Activated naive CD4-positive, alpha-beta T cell treated with Interleukin-2 at 50 U/mL for 16 hours (primary cell): ENCODE results near the gene CATSPERD.

Source experiments
- DNase-seq: peaks from one replicate; pipeline ENCODE4 v3.0.0-alpha.2; 2020

CATSPERD gene

DNA sequence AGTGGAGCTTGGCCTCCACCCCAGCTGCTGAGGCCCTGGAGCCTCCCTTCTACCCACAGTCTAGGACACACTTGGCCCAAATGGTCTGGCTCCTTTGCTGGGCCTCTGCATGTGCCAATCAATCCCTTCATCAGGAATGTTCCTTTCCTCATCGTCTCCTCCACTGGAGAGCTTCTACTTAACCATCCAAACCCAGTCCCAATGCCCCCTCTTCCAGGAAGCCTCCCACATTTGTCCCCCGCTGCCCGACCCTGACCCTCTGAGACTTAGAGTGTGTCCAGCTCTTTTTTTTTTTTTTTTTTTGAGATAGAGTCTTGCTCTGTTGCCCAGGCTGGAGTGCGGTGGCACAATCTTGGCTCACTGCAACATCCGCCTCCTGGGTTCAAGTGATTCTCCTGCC lies 68.0 kb downstream of the CATSPERD start:
- no peak for DNase-seq

DNA sequence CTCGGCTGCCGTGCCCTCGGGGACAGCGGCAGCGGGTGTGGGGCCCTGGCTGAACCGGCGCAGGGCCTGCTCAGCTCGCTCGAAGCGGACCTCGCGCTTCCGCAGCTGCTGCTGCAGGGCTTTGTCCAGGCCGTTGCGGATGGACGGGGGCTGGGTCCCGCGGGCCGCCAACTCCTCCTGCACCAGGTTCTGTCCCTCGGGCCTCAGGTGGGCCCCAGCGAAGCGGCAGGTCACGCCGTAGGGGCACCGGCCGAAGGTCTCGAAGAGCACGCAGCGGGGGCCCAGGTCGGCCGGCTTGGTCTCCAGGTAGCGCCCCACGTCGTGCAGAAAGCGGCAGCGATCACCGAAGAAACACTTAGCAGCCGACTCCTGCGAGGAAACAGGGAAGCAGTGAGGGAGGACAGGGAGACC lies 68.9 kb downstream of the CATSPERD start:
- DNase-seq, result no peak

DNA sequence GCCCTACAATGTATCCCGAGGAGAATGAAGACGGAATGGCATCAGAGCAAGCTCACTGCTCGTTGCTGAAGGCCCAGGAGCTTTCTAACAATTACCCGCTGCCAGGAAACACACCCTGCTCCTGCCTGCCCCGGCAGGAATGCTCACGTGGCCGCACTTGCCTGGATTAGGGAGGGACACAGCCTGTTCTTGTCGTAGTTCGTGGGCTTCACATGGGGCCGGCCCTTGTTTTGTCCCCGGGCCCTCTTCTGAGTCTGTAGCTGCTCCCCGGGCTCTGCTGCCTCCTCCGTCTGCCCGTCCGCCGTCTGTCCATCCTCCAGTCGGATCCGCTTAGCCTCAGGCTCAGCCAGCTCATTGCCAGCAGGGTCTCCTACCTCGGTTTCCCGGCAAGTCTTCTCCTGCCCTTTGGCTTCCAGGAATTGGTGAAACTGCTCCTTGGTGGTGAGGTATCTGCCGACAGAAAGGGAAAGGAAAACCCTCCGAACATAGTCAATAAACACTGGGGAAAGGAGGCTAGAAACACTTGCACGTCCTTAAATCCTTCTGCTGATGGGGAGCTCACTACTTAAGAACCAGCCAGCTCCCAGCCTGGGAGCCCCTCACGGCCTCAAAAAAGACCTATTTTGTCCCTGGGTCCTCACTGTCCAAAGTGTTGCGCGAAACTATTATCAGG lies 69.6 kb downstream of the CATSPERD start:
- no peak for DNase-seq

- peak; percentile 94 for DNase-seq
These were observed 70.4 kb downstream of the CATSPERD start, which contains the start of gene DUS3L for GRCh38 chr19:5790559-5791520. DUS3L (minus strand) TSS chr19:5791163; CDS start chr19:5791141, 22 bp downstream.

GRCh38 chr19:5792224-5792623 lies 71.8 kb downstream of the CATSPERD start:
- DNase-seq, result no peak

GRCh38 chr19:5793188-5793587 lies 72.8 kb downstream of the CATSPERD start:
- no peak for DNase-seq

DNA sequence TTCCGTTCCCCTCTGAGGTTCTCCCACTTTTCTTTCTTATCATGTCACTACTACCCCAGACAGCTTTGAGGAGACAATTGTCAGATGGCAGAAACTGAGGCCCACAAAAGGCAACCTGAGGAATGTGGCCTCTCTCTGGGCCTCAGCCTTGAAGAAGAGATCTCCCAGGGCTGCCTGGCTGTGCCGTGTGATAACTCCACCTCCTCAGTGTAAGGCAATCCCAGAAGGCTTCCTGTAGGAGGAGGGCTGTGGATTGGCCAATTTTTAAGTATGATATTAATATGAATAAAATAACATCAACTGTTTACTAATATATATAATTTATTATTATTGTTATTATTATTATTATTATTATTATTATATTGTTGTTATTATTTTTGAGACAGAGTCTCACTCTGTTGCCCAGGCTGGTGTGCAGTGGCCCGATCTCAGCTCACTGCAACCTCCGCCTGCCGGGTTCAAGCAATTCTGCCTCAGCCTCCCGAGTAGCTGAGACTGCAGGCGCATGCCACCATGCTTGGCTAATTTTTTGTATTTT lies 75.0 kb downstream of the CATSPERD start:
- no peak for DNase-seq

GRCh38 chr19:5798244-5798643 lies 77.8 kb downstream of the CATSPERD start:
- DNase-seq, result no peak

DNA sequence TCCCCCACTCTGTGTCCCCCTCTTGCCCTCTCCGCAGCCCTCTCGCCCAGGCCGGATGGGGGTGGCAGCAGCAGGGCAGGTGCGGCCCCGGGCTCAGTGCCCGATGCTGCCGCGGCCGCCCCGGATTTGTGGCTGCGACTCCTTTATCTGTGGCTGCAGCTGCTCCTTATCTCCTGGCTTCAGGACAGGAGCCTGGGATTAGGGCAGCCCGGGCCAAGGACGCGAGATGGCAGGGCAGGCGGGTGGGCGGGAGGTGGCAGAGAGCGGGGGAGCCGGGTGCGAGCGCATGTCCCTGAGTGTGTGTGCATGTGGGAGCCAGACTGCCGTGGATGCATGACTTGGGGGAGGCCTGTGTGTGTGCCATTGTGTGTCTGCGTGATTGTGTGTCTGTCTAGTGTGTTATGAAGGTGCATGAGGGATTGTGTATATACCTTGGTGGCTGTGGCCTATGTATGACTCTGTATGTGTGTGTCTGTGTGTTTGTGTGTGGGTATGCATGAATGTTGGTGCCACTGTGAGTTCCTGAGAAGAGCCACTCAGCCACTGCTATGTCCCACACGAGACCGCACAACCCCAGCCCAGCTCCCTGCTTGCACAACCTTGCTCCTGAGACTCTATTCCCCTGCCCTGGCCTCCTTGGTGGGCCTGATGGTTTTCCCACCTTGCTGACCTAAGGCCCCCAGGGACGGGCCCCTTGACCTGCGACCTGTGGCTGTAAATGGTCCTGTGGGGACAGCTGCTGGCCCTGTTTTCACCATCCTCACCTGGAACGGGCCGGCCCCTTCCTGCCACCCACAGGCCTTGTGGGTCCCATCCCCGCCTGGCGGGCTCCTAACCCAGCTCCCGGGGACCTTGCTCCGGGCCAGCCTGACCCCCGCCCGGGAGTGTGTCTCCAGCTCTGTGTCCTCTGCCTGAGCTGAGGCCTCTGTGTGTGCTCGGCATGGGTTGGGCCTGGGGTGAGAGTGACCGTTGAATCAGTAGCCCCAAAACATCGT lies 79.1 kb downstream of the CATSPERD start:
- no peak for DNase-seq

- no peak for DNase-seq
These were observed 80.2 kb downstream of the CATSPERD start for GRCh38 chr19:5800361-5801270.

- no peak for DNase-seq
These were observed 81.6 kb downstream of the CATSPERD start for GRCh38 chr19:5801796-5802619.

DNA sequence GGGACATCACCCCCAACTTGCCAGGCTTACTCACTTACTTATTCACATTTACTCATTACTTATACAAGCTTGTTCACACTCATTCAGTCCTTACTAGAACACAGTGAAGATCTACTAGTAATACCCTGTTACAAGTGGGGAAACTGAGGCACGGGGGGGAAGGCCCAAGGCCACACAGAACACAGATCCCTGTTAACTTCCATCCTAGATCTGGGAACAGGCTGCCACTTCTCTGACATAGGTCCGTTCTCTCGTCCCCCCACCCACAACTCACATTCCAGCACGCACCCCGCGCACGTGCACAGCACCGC lies 83.0 kb downstream of the CATSPERD start:
- no peak for DNase-seq

GRCh38 chr19:5803752-5804515 lies 83.5 kb downstream of the CATSPERD start:
- peak; percentile 93 for DNase-seq

DNA sequence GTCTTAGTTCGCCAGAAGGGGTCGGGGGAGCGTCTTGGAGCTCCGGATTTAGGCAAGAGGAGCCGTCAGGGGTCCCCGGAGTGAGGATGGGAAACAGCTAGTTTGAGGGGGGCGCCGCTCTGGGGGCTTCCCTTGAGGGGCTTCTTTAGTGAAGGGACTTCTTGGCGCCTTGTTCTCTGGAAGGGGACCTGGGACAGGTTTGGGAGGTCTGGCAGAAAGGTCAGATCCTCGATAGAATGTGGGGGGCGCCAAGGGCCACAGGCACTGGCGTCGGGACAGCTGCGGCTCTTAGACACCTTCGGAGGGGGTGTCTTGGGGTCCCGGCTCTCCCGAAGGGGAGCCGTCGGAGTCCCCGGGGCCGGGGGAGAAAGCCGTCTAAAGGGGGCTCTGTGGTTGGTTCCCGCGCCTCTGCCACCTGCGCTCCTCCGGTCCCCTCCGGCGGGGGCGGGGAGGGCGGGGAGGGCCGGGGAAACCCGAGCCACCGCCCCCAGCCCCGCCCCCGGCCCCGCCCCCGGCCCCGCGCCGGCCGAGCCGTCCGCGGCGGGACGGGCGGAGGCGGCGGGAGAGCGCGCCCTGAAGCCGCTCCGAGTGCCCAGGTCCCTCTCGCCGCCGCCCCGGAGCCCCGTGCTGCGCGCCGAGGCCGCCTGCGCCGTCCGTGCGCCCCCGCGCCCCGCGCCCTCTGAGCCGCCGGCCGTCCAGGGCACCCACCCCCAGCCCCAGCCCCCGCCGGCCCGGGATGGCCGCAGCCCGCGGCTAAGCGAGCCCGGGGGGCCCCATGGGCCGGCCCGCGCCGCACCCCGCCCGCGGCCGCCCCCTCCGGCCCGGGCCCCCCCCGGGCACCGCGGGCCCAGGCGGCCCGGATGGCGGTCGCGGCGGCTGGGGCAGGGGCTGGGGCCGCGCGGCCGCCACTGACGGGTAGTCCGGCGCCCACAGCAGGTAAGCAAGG lies 84.4 kb downstream of the CATSPERD start, which contains the start of gene NRTN:
TSS of gene NRTN (plus strand) at position 552 of the 946 bp plus-strand sequence. CDS start 19,099 bp downstream, outside the sequence.
- peak; percentile 47 for DNase-seq

GRCh38 chr19:5805462-5806132 lies 85.2 kb downstream of the CATSPERD start:
- DNase-seq, result peak; percentile 64

GRCh38 chr19:5806133-5806489 lies 85.7 kb downstream of the CATSPERD start:
- DNase-seq, result no peak

- no peak for DNase-seq
These were observed 86.5 kb downstream of the CATSPERD start for GRCh38 chr19:5806905-5807304.
